H9 (cell line): Measurements from ENCODE around the gene IGF2. TPM values are rescaled to one million over a fixed set of nuclear protein-coding genes. Genes with fewer than 3 reads are reported as not detected.

ENCODE experiments used
- DNase-seq: peaks from one replicate; pipeline ENCODE4 v3.0.0-alpha.2; 2017
- H2AFZ ChIP-seq: one replicate; pipeline ENCODE4 v1.6.1; 2013; ENCODE audit warnings: mild to moderate bottlenecking, low read length, control low read depth, moderate library complexity
- H2AK5ac ChIP-seq: 2 replicates; pipeline ENCODE4 v1.6.1; 2013; ENCODE audit warnings: low read length, control low read depth, mixed read lengths; ENCODE audit not compliant: insufficient read length
- H2BK120ac ChIP-seq: one replicate; pipeline ENCODE4 v1.6.1; 2013; ENCODE audit warnings: low read depth, mild to moderate bottlenecking, low read length, control low read depth, inconsistent platforms; ENCODE audit not compliant: poor library complexity, severe bottlenecking
- H2BK12ac ChIP-seq: 2 replicates; pipeline ENCODE4 v1.6.1; 2013; ENCODE audit warnings: low read length, control low read depth, mixed read lengths, low read depth; ENCODE audit not compliant: insufficient read length
- H2BK15ac ChIP-seq: 2 replicates; pipeline ENCODE4 v1.6.1; 2013; ENCODE audit warnings: low read depth, low read length, control low read depth
- H2BK20ac ChIP-seq: one replicate; pipeline ENCODE4 v1.6.1; 2013; ENCODE audit warnings: low read depth, mild to moderate bottlenecking, low read length, control low read depth, inconsistent platforms; ENCODE audit not compliant: poor library complexity, severe bottlenecking
- H2BK5ac ChIP-seq: 2 replicates; pipeline ENCODE4 v1.6.1; 2013; ENCODE audit warnings: low read length, control low read depth, mixed read lengths; ENCODE audit not compliant: insufficient read length
- H3K14ac ChIP-seq: 2 replicates; pipeline ENCODE4 v1.6.1; 2013; ENCODE audit warnings: low read length, control low read depth; ENCODE audit not compliant: insufficient read depth
- H3K18ac ChIP-seq: 2 replicates; pipeline ENCODE4 v1.6.1; 2013; ENCODE audit warnings: low read depth, mild to moderate bottlenecking, mixed read lengths, low read length, control low read depth; ENCODE audit not compliant: insufficient read length
- H3K23ac ChIP-seq: 2 replicates; pipeline ENCODE4 v1.6.1; 2013; ENCODE audit warnings: low read length, control low read depth, mixed read lengths, low read depth; ENCODE audit not compliant: insufficient read length
- H3K23me2 ChIP-seq: 2 replicates; pipeline ENCODE4 v1.6.1; 2013; ENCODE audit warnings: low read depth, mild to moderate bottlenecking, mixed read lengths, low read length, control low read depth; ENCODE audit not compliant: insufficient read length, poor library complexity, severe bottlenecking
- H3K27ac ChIP-seq: 2 replicates; pipeline ENCODE4 v1.5.1; 2013; ENCODE audit warnings: low read length, control low read depth, mixed read lengths, low read depth; ENCODE audit not compliant: insufficient read length
- H3K27me3 ChIP-seq: 2 replicates; pipeline ENCODE4 v1.6.1; 2013; ENCODE audit warnings: low read length, control low read depth, inconsistent platforms; ENCODE audit not compliant: insufficient read depth
- H3K4ac ChIP-seq: 2 replicates; pipeline ENCODE4 v1.6.1; 2013; ENCODE audit warnings: low read depth, mild to moderate bottlenecking, control low read depth, inconsistent platforms, low read length, moderate library complexity
- H3K4me1 ChIP-seq: 2 replicates; pipeline ENCODE4 v1.6.1; 2013; ENCODE audit warnings: low read length, control low read depth, inconsistent platforms; ENCODE audit not compliant: insufficient read depth
- H3K4me2 ChIP-seq: 2 replicates; pipeline ENCODE4 v1.6.1; 2013; ENCODE audit warnings: low read length, control low read depth, mixed read lengths; ENCODE audit not compliant: insufficient read length, insufficient read depth
- H3K56ac ChIP-seq: 2 replicates; pipeline ENCODE4 v1.6.1; 2013; ENCODE audit warnings: low read depth, mild to moderate bottlenecking, mixed read lengths, low read length, control low read depth; ENCODE audit not compliant: insufficient read length
- H3K79me1 ChIP-seq: 2 replicates; pipeline ENCODE4 v1.6.1; 2013; ENCODE audit warnings: low read depth, mild to moderate bottlenecking, moderate library complexity, low read length, control low read depth, inconsistent platforms; ENCODE audit not compliant: insufficient read depth, poor library complexity, severe bottlenecking
- H3K79me2 ChIP-seq: 2 replicates; pipeline ENCODE4 v1.6.1; 2013; ENCODE audit warnings: low read length, control low read depth, inconsistent platforms; ENCODE audit not compliant: insufficient read depth
- H3K9ac ChIP-seq: 2 replicates; pipeline ENCODE4 v1.6.1; 2013; ENCODE audit warnings: low read length, control low read depth, mixed read lengths; ENCODE audit not compliant: insufficient read length; ENCODE audit errors: extremely low read depth
- H3K9me3 ChIP-seq: one replicate; pipeline ENCODE4 v1.6.1; 2013; ENCODE audit warnings: low read depth, low read length, inconsistent platforms; ENCODE audit not compliant: control insufficient read depth
- H3T11ph ChIP-seq: one replicate; pipeline ENCODE4 v1.6.1; 2013; ENCODE audit warnings: mild to moderate bottlenecking, low read length, control low read depth, inconsistent platforms
- H4K20me1 ChIP-seq: one replicate; pipeline ENCODE4 v1.6.1; 2013; ENCODE audit not compliant: control insufficient read depth, insufficient read length, insufficient read depth
- H4K5ac ChIP-seq: 2 replicates; pipeline ENCODE4 v1.6.1; 2013; ENCODE audit warnings: low read depth, mild to moderate bottlenecking, mixed read lengths, low read length, control low read depth; ENCODE audit not compliant: insufficient read length
- H4K8ac ChIP-seq: replicated peaks from 2 replicates; pipeline ENCODE4 v1.6.1; 2013; ENCODE audit warnings: low read length, control low read depth, mixed read lengths, low read depth; ENCODE audit not compliant: insufficient read length
- H4K91ac ChIP-seq: 2 replicates; pipeline ENCODE4 v1.6.1; 2013; ENCODE audit warnings: low read depth, mild to moderate bottlenecking, moderate library complexity, mixed read lengths, low read length, control low read depth; ENCODE audit not compliant: insufficient read length
- H3K27ac Mint-ChIP-seq, 3 experiments: 2 replicates in 2 of 3; 3 replicates in 1 of 3; pipeline ENCODE4 v1.8.0; 2020 to 2021; ENCODE audit warnings: mixed read lengths in 3 of 3, mild to moderate bottlenecking in 1 of 3, moderate library complexity in 1 of 3
- H3K27me3 Mint-ChIP-seq: 2 replicates; pipeline ENCODE4 v1.8.0; 2021; ENCODE audit warnings: low read depth, mild to moderate bottlenecking, moderate library complexity, mixed read lengths
- H3K36me3 Mint-ChIP-seq, 3 experiments: 2 replicates in 2 of 3; 3 replicates in 1 of 3; pipeline ENCODE4 v1.8.0; 2020 to 2021; ENCODE audit warnings: low read depth in 3 of 3, mixed read lengths in 3 of 3; ENCODE audit not compliant: insufficient read depth in 1 of 3
- H3K4me1 Mint-ChIP-seq, 2 experiments: 2 replicates each; pipeline ENCODE4 v1.8.0; 2020; ENCODE audit warnings: mixed read lengths in 2 of 2
- H3K4me3 Mint-ChIP-seq, 2 experiments: 2 replicates in 1 of 2; 3 replicates in 1 of 2; pipeline ENCODE4 v1.8.0; 2020 to 2021; ENCODE audit warnings: mild to moderate bottlenecking in 2 of 2, mixed read lengths in 2 of 2, moderate library complexity in 1 of 2
- H3K9me3 Mint-ChIP-seq, 2 experiments: 2 replicates in 1 of 2; 3 replicates in 1 of 2; pipeline ENCODE4 v1.8.0; 2020; ENCODE audit warnings: mild to moderate bottlenecking in 2 of 2, mixed read lengths in 2 of 2, moderate library complexity in 1 of 2
- WGBS: extraction: QIAGEN DNeasy Blood & Tissue Kit; methylation state at CpG from one replicate; pipeline ENCODE4 v1.1.7; 2013; ENCODE audit warnings: missing lambda C conversion rate, low lambda C conversion rate, mixed read lengths; ENCODE audit not compliant: insufficient read length; ENCODE audit errors: extremely low coverage; 5-methylcytosine and 5-hydroxymethylcytosine counted together
- total RNA-seq: library from RNA; stranded (reverse); gene quantifications from 2 replicates; pipeline ENCODE4 v1.2.1, GENCODE V29; 2021
- TF ChIP-seq, protein P1 (sequence below): fragments of 200-600 bp; sonication (generic); conservative IDR thresholded peaks from 3 replicates; pipeline ENCODE4 v1.8.0; 2021; ENCODE audit warnings: antibody characterized with exemption, mild to moderate bottlenecking

The IGF2 gene
- total RNA-seq, 1 experiment from 2014 or later = 2.8 TPM

DNA sequence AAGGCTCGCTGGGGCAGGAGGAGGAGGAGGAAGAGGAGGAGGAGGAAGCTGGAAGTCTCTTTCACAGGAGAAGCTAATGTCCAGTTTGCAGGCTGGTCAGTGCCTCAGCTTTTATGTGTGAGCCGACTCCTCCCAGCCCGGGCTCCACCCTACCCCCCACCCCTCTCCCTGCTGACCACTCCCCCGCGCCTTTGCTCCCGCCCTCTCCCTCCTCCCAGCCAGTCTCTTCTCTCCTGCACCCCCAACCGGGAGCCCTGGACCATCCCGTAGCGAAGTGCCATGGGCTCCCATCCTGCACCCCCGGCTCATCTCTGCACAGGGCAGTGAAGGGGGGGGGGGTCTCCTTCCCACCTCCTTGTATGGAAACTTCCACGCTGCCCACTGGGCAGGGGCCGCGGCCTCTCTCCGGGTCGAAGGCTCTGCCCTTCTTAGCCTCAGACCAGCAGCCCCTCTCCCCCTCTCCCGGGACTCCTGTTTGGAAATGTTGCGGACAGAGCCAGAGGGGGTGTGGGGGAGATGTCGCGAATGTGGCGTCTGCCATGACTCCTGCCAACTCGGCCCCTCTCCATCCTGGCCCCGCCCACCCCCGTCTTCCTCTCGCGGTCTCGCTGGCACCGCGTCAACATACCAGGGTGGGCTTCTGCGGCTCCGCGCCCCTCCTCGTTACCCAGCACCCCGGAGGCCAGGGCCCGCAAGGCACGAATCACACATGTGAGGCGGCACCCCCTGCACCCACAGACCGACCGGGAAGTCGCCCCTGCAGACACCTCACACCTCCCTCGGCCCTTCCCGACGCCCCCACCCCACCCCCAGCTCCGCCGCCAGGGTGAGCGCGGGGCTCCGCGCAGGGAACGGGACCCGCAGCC, 1.8 kb downstream of the IGF2 start:
- Histone ChIP-seq H4K5ac (no peak overlapping the region), H4K91ac (no peak overlapping the region), H2AK5ac (no peak overlapping the region), H3K9me3 (no peaks in the 10 kb centered on the region), H3K79me2 (no peaks in the 10 kb centered on the region), H3K18ac (no peak overlapping the region), H2BK5ac (no peak overlapping the region), H3T11ph (no peak overlapping the region), H3K9ac (no peak overlapping the region), H3K79me1 (no peaks in the 10 kb centered on the region), H4K20me1 (no peaks in the 10 kb centered on the region), H3K27ac (no peak overlapping the region), H3K4me1 (no peaks in the 10 kb centered on the region), H3K56ac (no peak overlapping the region), H3K23me2 (peaks cover 14% of the 10 kb centered on the region), H2BK15ac (no peak overlapping the region), H2BK12ac (no peak overlapping the region), H2BK120ac (no peak overlapping the region), H3K27me3 (peaks cover 42% of the 10 kb centered on the region), H2BK20ac (no peak overlapping the region), H4K8ac (no peak overlapping the region), H3K4ac (no peak overlapping the region), H2AFZ (no peak overlapping the region), H3K4me2 (peak overlapping the region; percentile 62), H3K23ac (no peak overlapping the region), H3K14ac (no peak overlapping the region)
- TF ChIP-seq, protein P1, sequence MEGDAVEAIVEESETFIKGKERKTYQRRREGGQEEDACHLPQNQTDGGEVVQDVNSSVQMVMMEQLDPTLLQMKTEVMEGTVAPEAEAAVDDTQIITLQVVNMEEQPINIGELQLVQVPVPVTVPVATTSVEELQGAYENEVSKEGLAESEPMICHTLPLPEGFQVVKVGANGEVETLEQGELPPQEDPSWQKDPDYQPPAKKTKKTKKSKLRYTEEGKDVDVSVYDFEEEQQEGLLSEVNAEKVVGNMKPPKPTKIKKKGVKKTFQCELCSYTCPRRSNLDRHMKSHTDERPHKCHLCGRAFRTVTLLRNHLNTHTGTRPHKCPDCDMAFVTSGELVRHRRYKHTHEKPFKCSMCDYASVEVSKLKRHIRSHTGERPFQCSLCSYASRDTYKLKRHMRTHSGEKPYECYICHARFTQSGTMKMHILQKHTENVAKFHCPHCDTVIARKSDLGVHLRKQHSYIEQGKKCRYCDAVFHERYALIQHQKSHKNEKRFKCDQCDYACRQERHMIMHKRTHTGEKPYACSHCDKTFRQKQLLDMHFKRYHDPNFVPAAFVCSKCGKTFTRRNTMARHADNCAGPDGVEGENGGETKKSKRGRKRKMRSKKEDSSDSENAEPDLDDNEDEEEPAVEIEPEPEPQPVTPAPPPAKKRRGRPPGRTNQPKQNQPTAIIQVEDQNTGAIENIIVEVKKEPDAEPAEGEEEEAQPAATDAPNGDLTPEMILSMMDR = no peak
- Mint-ChIP-seq H3K36me3 (no peaks in the 10 kb centered on the region), H3K9me3 (peaks cover 2 to 9% of the 10 kb centered on the region in 2 experiments; a peak in 2 of 5 replicates), H3K4me3 (peak overlapping the region; percentile 46 to 77), H3K27me3 (peaks cover 90% of the 10 kb centered on the region), H3K4me1 (peaks cover 9 to 32% of the 10 kb centered on the region in 2 experiments), H3K27ac (no peak overlapping the region)
- no CpG with 5 or more reads among the region's 50 CpGs for WGBS
- peak; percentile 86 for DNase-seq
